ENCODE data around the gene CCR9. TPM values are rescaled to one million over a fixed set of nuclear protein-coding genes. Genes with fewer than 3 reads are reported as not detected.

The CCR9 gene
- total RNA-seq, 1 donor from 2014 or later: not detected

DNA sequence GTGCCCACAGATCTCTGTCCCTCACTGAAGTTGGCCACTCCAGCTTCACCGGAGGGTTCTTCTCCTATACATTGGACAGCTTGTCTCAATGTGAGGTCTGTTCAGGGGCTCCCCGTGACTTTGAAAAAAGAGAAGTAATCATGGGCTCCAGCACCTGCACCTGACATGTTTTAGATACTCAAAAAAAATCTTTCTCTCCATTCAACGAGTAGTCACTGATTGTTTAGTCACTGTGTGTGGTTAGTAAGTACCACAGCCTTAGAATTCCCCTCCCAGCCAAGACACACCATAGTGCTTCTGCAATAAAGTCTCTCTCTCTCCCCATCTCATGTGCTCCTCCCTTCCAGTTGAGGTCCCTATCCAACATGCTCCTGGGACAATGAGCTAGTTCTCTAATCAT, 18.6 kb downstream of the CCR9 start:
- intact Hi-C loops (cut with micrococcal nuclease): no loop called here
- no peak for DNase-seq
- ATAC-seq: no peak

DNA sequence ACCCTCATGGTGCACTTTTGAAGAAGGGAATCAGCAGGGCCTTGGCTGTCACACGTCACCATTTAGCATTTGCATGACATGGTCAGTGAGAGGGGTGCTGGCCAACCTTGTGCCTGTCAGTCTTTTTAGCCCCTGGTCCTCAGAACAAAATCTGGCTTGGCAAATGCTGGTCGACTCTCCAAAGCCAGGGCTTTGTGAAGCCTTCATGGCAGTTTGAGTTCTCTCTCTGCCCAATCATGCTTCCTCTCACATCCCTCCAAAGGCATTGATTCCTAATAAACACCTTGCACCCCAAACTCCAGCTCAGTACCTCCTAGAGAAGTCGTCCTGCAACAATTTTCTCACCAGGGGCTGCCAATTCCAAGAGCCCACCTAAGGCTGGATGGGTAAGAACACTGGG, 19.4 kb downstream of the CCR9 start:
- no peak for DNase-seq
- ATAC-seq: no peak
- intact Hi-C loops (cut with micrococcal nuclease): no loop called here

DNA sequence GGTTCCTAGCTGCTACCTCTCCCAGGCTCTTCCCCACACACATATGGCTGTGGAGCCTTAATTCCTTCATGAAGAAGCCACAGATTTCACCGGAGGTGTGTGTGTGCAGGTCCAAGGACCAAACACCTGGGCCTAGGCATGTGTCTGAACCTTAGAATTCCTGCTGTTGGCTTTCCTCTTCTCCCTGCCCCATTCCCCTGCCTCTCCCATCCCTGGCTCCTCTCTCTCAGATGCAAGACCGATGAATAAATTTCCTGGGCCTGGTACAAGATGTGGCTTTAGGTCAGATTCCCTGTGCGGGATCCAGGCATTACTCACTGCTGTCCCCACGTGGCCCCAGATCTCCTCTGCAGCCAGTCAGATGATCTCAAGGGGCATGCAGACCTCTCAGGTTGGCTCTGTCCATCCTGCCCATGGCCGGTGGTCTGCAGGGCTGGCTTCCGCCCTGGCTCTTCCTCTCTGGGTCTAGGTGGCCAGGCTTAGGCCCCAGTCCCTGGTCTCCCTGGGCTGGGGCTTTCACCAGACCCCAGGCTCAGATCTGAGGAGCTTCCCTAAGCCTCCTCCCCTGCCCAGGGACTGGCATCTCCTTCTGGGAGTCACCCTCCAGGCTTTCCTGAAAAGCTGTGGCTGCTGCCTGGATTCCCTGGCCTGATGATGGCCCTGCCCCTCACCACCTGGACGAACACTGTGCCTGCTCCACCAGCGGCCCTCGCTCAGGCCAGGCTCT, 20.5 kb downstream of the CCR9 start:
- intact Hi-C loops (cut with micrococcal nuclease): no loop called here
- ATAC-seq (peak; percentile 59), DNase-seq (no peak)

GRCh38 chr3:45907769-45908705, 21.7 kb downstream of the CCR9 start:
- ATAC-seq: no peak
- DNase-seq: no peak
- intact Hi-C loops (cut with micrococcal nuclease): no loop called here

GRCh38 chr3:45908761-45909160, 22.4 kb downstream of the CCR9 start:
- ATAC-seq (no peak), DNase-seq (no peak)
- intact Hi-C loops (cut with micrococcal nuclease): no loop called here

- no peak for ATAC-seq
- intact Hi-C loops (cut with micrococcal nuclease): no loop called here
- DNase-seq: no peak
Observed at GRCh38 chr3:45909542-45909941, 23.2 kb downstream of the CCR9 start.

DNA sequence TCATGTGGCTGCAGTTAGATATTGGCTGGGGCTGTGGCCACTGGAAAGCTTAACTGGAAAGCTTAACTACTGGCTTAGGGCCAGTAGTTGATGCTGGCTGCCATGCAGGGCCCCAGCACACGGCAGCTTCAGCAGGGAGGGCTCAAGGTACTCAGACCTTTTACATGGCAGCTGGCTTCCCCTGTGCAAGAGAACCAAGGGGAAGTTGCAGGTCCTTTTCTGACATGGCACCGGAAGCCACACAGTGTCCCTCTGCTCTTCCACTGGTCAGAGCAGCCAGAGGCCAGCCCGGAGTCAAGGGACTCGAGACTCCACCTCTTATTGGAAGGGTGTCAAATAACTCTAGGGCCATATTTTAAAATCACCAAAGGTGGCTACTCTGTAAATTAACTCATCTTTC, 24.5 kb downstream of the CCR9 start:
- intact Hi-C loops (cut with micrococcal nuclease): no loop called here
- ATAC-seq (peak; percentile 77), DNase-seq (no peak)

GRCh38 chr3:45911511-45912226, 25.3 kb downstream of the CCR9 start:
- no peak for ATAC-seq
- intact Hi-C loops (cut with micrococcal nuclease): no loop called here
- DNase-seq: no peak

DNA sequence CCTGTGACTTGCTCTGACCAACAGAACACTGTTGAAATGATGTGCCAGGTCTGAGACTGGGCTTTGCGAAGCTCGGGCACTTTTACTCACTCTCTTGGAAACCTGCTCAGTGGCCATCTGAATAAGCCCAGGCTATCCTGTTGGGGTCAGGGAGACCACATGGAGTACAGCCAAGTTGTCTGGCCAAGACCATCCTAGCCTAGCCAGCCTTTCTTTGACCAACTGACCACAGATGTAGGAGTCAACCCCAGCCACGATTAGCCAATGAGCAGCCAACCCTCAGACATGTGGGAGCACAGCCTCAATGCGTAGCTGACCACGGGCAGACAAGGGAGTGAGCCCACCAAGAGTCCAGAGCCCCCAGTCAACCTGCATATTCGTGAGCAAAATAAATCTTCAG, 26.1 kb downstream of the CCR9 start:
- intact Hi-C loops (cut with micrococcal nuclease): no loop called here
- no peak for DNase-seq
- no peak for ATAC-seq

GRCh38 chr3:45914362-45915058, 28.2 kb downstream of the CCR9 start:
- ATAC-seq (no peak), DNase-seq (no peak)
- intact Hi-C loops (cut with micrococcal nuclease): no loop called here

DNA sequence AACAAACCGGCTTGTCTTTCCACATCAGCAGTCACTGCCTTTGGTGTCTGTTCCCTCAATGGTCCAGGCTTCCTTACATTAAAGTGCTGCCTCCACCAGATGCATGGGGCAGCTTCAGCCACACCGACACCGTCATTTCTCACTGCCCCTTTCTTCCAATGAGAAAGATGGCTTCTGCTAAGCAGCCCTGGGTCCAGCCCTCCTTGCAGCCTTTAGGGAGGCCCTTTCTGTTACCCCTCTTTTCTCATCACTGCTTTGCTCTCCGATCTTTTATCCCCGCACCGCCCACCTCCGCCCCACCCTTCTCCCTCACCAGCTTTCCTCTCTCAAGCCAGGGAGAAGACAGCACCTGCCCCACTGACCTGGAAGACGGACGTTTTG, 28.7 kb downstream of the CCR9 start:
- ATAC-seq (no peak), DNase-seq (no peak)
- intact Hi-C loops (cut with micrococcal nuclease): no loop called here

DNA sequence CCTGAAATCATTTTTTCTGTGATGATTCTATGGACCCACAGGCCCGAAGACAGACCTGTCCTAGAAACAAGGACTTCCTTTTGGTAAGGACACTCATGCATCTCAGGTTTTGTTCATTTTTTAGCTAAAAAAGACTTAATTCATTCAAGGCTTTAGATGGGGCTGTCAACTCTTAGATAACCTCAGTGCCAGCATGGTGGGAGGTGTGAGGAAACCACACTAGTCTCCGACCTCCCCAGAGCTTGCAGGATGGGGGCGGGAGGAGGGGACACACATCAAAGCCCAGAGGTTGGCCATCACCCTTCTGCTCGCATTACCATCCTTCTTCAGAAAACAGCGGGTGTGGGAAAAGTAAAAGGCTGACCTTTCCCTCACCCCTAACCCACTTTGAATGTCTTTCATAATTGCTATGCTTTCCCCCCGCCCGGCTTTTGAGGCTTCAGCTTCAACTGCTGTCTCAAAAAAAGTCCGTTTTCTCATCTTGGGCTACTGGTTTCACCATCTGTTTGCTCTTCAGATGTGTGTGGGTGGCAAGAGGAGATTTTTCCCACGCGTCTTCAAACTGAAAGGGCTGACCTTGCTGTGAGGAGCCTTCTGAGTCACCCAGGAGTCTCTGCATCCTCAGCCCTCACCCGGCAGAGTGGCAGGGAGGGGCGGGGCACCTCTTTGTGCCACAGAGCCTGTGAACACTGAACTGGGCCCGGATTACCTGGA, 29.3 kb downstream of the CCR9 start:
- intact Hi-C loops (cut with micrococcal nuclease): no loop called here
- ATAC-seq (no peak), DNase-seq (no peak)

DNA sequence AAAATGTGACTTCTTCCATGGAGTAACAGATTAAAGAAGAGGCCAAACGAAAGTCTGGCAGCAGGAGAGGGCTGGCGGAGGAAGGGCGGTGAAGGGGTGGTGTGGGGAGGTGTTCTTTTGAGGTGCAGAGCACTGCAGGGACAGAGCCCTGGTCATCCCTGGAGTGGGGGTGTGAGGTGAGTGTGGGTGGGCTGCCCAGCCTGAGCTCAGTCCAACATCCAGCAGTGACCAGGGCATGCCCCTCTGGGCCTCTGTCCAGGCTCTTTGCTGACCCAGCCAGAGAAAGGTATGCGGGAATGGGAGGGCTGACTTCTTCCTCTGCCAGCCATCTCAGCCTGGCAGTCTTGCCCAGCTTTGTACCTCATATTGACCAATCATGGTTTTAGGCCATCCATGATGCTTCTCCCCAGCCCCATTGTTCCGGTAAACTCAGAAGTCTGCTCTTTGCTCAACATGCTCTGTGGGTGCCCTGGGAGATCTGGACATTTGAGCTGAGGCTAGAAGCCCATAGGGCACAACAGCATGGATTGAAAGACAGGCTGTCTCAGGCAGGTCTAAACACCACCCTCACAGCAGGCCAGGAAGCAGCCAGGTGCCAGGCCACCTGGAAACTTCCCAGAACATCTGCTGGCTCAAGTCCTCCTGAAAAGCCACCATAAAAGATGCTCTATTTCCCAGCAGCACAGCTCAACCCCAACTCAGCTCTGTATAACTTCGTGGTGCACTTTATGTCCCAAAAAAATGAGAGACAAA, 31.0 kb downstream of the CCR9 start:
- ATAC-seq: no peak
- DNase-seq: no peak
- intact Hi-C loops (cut with micrococcal nuclease): no loop called here

- no peak for ATAC-seq
- intact Hi-C loops (cut with micrococcal nuclease): no loop called here
- no peak for DNase-seq
Observed at GRCh38 chr3:45921158-45922038, 35.1 kb downstream of the CCR9 start.

GRCh38 chr3:45922039-45922326, 35.6 kb downstream of the CCR9 start:
- intact Hi-C loops (cut with micrococcal nuclease): no loop called here

GRCh38 chr3:45922950-45923590, 36.7 kb downstream of the CCR9 start:
- DNase-seq: no peak
- peak; percentile 56 for ATAC-seq
- intact Hi-C loops (cut with micrococcal nuclease): no loop called here

More at GRCh38 chr3:45922039-45922326, 35.6 kb downstream of the CCR9 start:
- DNase-seq (no peak), ATAC-seq (no peak)

DNA sequence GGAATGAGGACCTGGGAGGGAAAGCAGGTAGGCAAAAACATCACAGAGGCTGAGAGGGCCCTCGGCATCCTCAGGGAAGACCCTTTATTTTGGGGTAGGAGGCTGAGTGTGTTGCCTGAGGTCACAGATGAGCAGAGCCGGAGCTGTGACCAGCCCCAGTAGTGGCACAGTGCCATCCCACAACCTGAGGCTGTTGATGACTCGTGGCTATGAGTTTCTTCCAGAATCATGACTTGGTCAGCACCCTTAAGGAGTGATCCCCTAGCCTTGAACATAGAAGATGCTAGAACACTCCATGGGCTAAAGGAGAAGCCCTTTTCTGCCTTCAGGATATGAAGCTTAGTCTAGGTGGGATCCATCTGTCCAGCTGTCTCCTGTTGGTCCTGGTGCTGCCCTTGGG, 37.4 kb downstream of the CCR9 start:
- intact Hi-C loops (cut with micrococcal nuclease): no loop called here
- DNase-seq (no peak), ATAC-seq (no peak)

Data from left ventricle myocardium superior (tissue), 1 donor.